ENCODE data around the gene PCDH12.

GRCh38 chr5:141958113-141958512 is at the start of gene PCDH12:
- TF ChIP-seq, protein P1, sequence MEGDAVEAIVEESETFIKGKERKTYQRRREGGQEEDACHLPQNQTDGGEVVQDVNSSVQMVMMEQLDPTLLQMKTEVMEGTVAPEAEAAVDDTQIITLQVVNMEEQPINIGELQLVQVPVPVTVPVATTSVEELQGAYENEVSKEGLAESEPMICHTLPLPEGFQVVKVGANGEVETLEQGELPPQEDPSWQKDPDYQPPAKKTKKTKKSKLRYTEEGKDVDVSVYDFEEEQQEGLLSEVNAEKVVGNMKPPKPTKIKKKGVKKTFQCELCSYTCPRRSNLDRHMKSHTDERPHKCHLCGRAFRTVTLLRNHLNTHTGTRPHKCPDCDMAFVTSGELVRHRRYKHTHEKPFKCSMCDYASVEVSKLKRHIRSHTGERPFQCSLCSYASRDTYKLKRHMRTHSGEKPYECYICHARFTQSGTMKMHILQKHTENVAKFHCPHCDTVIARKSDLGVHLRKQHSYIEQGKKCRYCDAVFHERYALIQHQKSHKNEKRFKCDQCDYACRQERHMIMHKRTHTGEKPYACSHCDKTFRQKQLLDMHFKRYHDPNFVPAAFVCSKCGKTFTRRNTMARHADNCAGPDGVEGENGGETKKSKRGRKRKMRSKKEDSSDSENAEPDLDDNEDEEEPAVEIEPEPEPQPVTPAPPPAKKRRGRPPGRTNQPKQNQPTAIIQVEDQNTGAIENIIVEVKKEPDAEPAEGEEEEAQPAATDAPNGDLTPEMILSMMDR (conservative IDR thresholded peaks at IDR 0.05), result no peak
- TF ChIP-seq ZFX (IDR thresholded peaks at IDR 0.05), result no peak

All from C4-2B (cell line).